Omental fat pad (tissue), 4 donors: ENCODE data around the gene CLECL1. TPM values are rescaled to one million over a fixed set of nuclear protein-coding genes. Genes with fewer than 3 reads are reported as not detected.

ENCODE experiments used
- ATAC-seq: fragments of 150-250 bp; one replicate; pipeline ENCODE4 v1.9.1; 2016; ENCODE audit warnings: mild to moderate bottlenecking, moderate library complexity; ENCODE audit not compliant: low FRiP score
- DNase-seq: peaks from one replicate; pipeline ENCODE4 v3.0.0-alpha.2; 2019; ENCODE audit warnings: low spot score
- CTCF ChIP-seq, 3 donors: fragments of 450-650 bp; IDR thresholded peaks; one replicate each; pipeline ENCODE4 v1.5.1; 2016 to 2017; ENCODE audit warnings: antibody characterized with exemption in 3 of 3, mild to moderate bottlenecking in 3 of 3, moderate library complexity in 2 of 3
- total RNA-seq, 4 donors: library from RNA; depleted of rRNA; stranded (reverse); fragments of >200 nt; gene quantifications; one replicate each; pipeline ENCODE4 v1.1.0, GENCODE V29; 2016

The CLECL1 gene
- total RNA-seq, 4 donors from 2014 or later, result 0.84 to 2.2 TPM; not detected in 2

DNA sequence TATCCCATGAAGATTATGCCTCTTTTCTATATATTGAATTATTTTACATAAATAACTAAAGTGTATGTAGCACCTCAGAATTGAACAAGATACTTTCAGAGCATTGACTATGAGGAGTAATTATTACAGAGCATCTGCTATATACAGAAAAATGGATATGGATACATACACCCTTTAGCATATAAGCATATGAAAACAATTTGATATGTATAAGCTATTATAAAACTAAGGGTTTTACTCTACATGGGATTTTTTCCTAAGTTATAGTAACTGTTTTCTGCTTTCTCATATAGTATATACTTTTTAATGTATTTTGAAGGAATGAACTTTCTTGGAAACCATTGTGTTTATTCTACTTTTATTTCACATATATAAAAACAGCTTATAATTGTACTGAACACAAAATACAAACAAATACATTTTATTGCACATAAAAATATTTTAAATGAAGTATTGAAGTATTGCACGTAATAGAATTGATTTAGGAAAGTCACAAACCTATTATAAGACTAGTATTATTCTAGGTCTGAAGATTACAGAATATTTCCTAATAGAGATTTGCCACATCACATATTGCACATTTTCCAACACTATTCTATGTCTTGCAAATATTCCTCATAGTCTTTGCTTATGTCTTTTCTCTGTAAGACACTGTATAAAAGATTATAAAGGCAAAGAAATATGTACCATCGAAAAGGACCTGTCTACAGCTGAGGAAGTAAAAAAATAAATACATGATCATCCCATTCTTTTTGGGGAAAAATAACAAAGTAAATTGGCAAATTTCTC is 19.4 kb upstream of the CLECL1 start:
- DNase-seq, result no peak
- no peak for TF ChIP-seq CTCF (IDR thresholded peaks at IDR 0.05)
- ATAC-seq, result no peak

GRCh38 chr12:9751204-9752144 is 18.6 kb upstream of the CLECL1 start:
- DNase-seq (no peak), ATAC-seq (no peak)
- no peak for TF ChIP-seq CTCF (IDR thresholded peaks at IDR 0.05)

- DNase-seq (no peak), ATAC-seq (peak; percentile 81)
- no peak for TF ChIP-seq CTCF (IDR thresholded peaks at IDR 0.05)
Measured at GRCh38 chr12:9750276-9751203, 17.6 kb upstream of the CLECL1 start.

DNA sequence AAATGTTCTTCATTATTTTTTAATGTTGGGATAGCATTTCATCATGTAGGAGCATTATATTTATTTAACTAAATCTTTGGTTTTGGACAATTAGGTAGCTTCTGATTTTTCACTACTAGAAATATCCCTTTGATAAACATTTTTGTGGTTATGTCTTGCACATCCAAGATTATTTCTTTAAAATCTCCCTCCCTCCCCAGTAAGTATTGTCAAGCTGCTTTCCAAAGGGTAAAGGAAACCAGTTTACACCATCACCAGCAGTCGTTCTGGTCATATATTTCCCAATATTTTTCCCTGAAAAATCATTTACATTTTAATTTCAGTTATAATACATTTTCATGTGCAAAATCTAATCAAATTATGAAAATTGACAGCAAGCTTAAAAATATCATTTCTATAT is 16.7 kb upstream of the CLECL1 start:
- no peak for TF ChIP-seq CTCF (IDR thresholded peaks at IDR 0.05)

GRCh38 chr12:9745199-9745598 is 12.3 kb upstream of the CLECL1 start:
- no peak for DNase-seq

More for the DNA sequence above, 16.7 kb upstream of the CLECL1 start:
- no peak for ATAC-seq
- DNase-seq, result no peak

More at GRCh38 chr12:9745199-9745598, 12.3 kb upstream of the CLECL1 start:
- no peak for ATAC-seq
- TF ChIP-seq CTCF (IDR thresholded peaks at IDR 0.05), result no peak
